ENCODE results near the gene LIN7B. TPM values are rescaled to one million over a fixed set of nuclear protein-coding genes. Genes with fewer than 3 reads are reported as not detected.
A peak's percentile ranks its signal among the peaks of the same experiment; 100 is the strongest.

LIN7B gene
- total and polyA plus RNA-seq, 2 of the 13 experiments (the other 11 are each of a cell fraction or from before 2014, with no cell fraction given): 5.3 to 7.6 TPM

GRCh38 chr19:49064768-49065611 is 49.2 kb upstream of the LIN7B start, which contains the start of gene NTF4 (continued):
- TF ChIP-seq ZSCAN5A (CRISPR knock-in tag; IDR thresholded peaks at IDR 0.05; ENCODE audit: borderline replicate concordance) (no peak), ZNF678 (CRISPR knock-in tag; IDR thresholded peaks at IDR 0.05) (no peak), RAD51 (IDR thresholded peaks at IDR 0.05; ENCODE audit: borderline replicate concordance) (no peak), POLR2AphosphoS2 (IDR thresholded peaks at IDR 0.05; ENCODE audit: low read depth, low read length) (no peak), SMARCC2 (IDR thresholded peaks at IDR 0.05) (no peak), ZSCAN22 (CRISPR knock-in tag; IDR thresholded peaks at IDR 0.05) (0 out of 2 replicates have a peak, but pooled peaks have one; percentile 5), CBFB (CRISPR knock-in tag; IDR thresholded peaks at IDR 0.05) (no peak), ZNF326 (CRISPR knock-in tag; IDR thresholded peaks at IDR 0.05; ENCODE audit: borderline replicate concordance) (no peak), ZBTB39 (CRISPR knock-in tag; IDR thresholded peaks at IDR 0.05) (no peak), ZNF652 (CRISPR knock-in tag; IDR thresholded peaks at IDR 0.05; ENCODE audit: borderline replicate concordance, low read depth) (no peak), EHMT2 (IDR thresholded peaks at IDR 0.05; ENCODE audit: borderline replicate concordance, low read depth, low read length) (no peak), FOXP1 (IDR thresholded peaks at IDR 0.05) (no peak), FOXP1 (CRISPR knock-in tag; IDR thresholded peaks at IDR 0.05) (no peak), AHDC1 (CRISPR knock-in tag; IDR thresholded peaks at IDR 0.05; ENCODE audit: borderline replicate concordance) (no peak), SOX6 (IDR thresholded peaks at IDR 0.05) (no peak), SOX6 (CRISPR knock-in tag; IDR thresholded peaks at IDR 0.05) (no peak), PCBP1 (IDR thresholded peaks at IDR 0.05; ENCODE audit: borderline replicate concordance, low read depth, low read length) (no peak), GATAD1 (CRISPR knock-in tag; IDR thresholded peaks at IDR 0.05) (no peak), CTCF (CRISPR knock-in tag; IDR thresholded peaks at IDR 0.05) (peak; percentile 28; the same call in 1 of the 2 replicates), ZNF33B (CRISPR knock-in tag; IDR thresholded peaks at IDR 0.05) (no peak)

Data from HepG2 (cell line).